HepG2 (cell line): ENCODE results near the gene SEC31B. TPM values are rescaled to one million over a fixed set of nuclear protein-coding genes. Genes with fewer than 3 reads are reported as not detected.

Experiments used
- AHR ChIP-seq: IDR thresholded peaks from 2 replicates; pipeline ENCODE4 v1.6.1; 2018; ENCODE audit warnings: missing genetic modification reagents, missing compliant biosample characterization
- CBX1 ChIP-seq: IDR thresholded peaks from one replicate; pipeline ENCODE4 v1.6.1; 2016; ENCODE audit warnings: antibody characterized with exemption, low read depth
- CCDC6 ChIP-seq: sonication (generic); formaldehyde crosslinking; IDR thresholded peaks from 2 replicates; pipeline ENCODE4 v1.8.1; 2022; ENCODE audit warnings: mild to moderate bottlenecking, missing genetic modification reagents, moderate library complexity
- EP300 ChIP-seq, 3 experiments: sonication (generic) in 1 of 3; formaldehyde crosslinking in 1 of 3; IDR thresholded peaks; 2 replicates each; pipeline versions ENCODE4 v1.5.1 to v1.6.1; 2011 to 2020; ENCODE audit warnings: low read depth in 2 of 3, low read length in 2 of 3, borderline replicate concordance in 1 of 3, improper control_type of control experiment in 1 of 3, mild to moderate bottlenecking in 1 of 3, missing genetic modification reagents in 1 of 3, moderate library complexity in 1 of 3
- GATA4 ChIP-seq: sonication (generic); IDR thresholded peaks from 2 replicates; pipeline ENCODE4 v1.6.1; 2016; ENCODE audit warnings: antibody characterized with exemption, low read depth, borderline replicate concordance
- GMEB2 ChIP-seq: IDR thresholded peaks from 2 replicates; pipeline ENCODE4 v1.6.1; 2016; ENCODE audit warnings: missing biosample characterization, missing genetic modification reagents, low read depth
- GRHL1 ChIP-seq: sonication (generic); formaldehyde crosslinking; conservative IDR thresholded peaks from 2 replicates; pipeline ENCODE4 v1.8.0; 2022; ENCODE audit warnings: missing genetic modification reagents
- KDM4B ChIP-seq: sonication (generic); formaldehyde crosslinking; IDR thresholded peaks from 2 replicates; pipeline ENCODE4 v1.4.0; 2020; ENCODE audit warnings: missing genetic modification reagents
- MXD1 ChIP-seq: sonication (generic); formaldehyde crosslinking; IDR thresholded peaks from 2 replicates; pipeline ENCODE4 v1.4.0; 2020; ENCODE audit warnings: mild to moderate bottlenecking, missing genetic modification reagents
- NFRKB ChIP-seq: fragments of 450-650 bp; IDR thresholded peaks from 2 replicates; pipeline ENCODE4 v1.6.1; 2017
- PHF5A ChIP-seq: IDR thresholded peaks from one replicate; pipeline ENCODE4 v1.6.1; 2018; ENCODE audit warnings: low read depth, missing genetic modification reagents; ENCODE audit not compliant: unreplicated experiment
- REL ChIP-seq: sonication (generic); formaldehyde crosslinking; conservative IDR thresholded peaks from 2 replicates; pipeline ENCODE4 v1.8.0; 2022; ENCODE audit warnings: mild to moderate bottlenecking, missing genetic modification reagents, moderate library complexity
- RXRB ChIP-seq: IDR thresholded peaks from 2 replicates; pipeline ENCODE4 v1.6.1; 2016; ENCODE audit warnings: borderline replicate concordance, missing genetic modification reagents, missing compliant biosample characterization
- SIN3A ChIP-seq: IDR thresholded peaks from 2 replicates; pipeline ENCODE4 v1.6.1; 2011; ENCODE audit warnings: low read depth, mild to moderate bottlenecking, control low read depth, low read length, borderline replicate concordance
- SOX5 ChIP-seq: IDR thresholded peaks from 2 replicates; pipeline ENCODE4 v1.6.1; 2016; ENCODE audit warnings: borderline replicate concordance
- SP1 ChIP-seq, 2 experiments: fragments of 450-650 bp in 1 of 2; sonication (generic) in 1 of 2; formaldehyde crosslinking in 1 of 2; IDR thresholded peaks; 2 replicates each; pipeline versions ENCODE4 v1.4.0 to v1.6.1; 2016 to 2020; ENCODE audit warnings: missing genetic modification reagents in 1 of 2
- TCF7L2 ChIP-seq: IDR thresholded peaks from 2 replicates; pipeline ENCODE4 v1.6.1; 2011; ENCODE audit warnings: mild to moderate bottlenecking, low read depth, low read length, moderate library complexity
- TOE1 ChIP-seq: sonication (generic); formaldehyde crosslinking; IDR thresholded peaks from 2 replicates; pipeline ENCODE4 v1.4.0; 2020; ENCODE audit warnings: mild to moderate bottlenecking, missing genetic modification reagents
- TOPORS ChIP-seq: sonication (generic); formaldehyde crosslinking; IDR thresholded peaks from 2 replicates; pipeline ENCODE4 v1.8.0; 2023; ENCODE audit warnings: mild to moderate bottlenecking, missing genetic modification reagents
- TRIM22 ChIP-seq: fragments of 450-650 bp; IDR thresholded peaks from 2 replicates; pipeline ENCODE4 v1.6.1; 2017
- YEATS2 ChIP-seq: sonication (generic); formaldehyde crosslinking; IDR thresholded peaks from 2 replicates; pipeline ENCODE4 v1.4.0; 2020; ENCODE audit warnings: missing genetic modification reagents, borderline replicate concordance
- ZNF34 ChIP-seq: sonication (generic); formaldehyde crosslinking; IDR thresholded peaks from 2 replicates; pipeline ENCODE4 v1.4.0; 2020; ENCODE audit warnings: mild to moderate bottlenecking, missing genetic modification reagents, borderline replicate concordance
- ZNF383 ChIP-seq: sonication (generic); formaldehyde crosslinking; IDR thresholded peaks from 2 replicates; pipeline ENCODE4 v1.4.0; 2020; ENCODE audit warnings: missing genetic modification reagents, mild to moderate bottlenecking, borderline replicate concordance
- ZNF550 ChIP-seq: sonication (generic); formaldehyde crosslinking; IDR thresholded peaks from 2 replicates; pipeline ENCODE4 v1.4.0; 2020; ENCODE audit warnings: mild to moderate bottlenecking, missing genetic modification reagents, borderline replicate concordance
- ZNF564 ChIP-seq: sonication (generic); formaldehyde crosslinking; IDR thresholded peaks from 2 replicates; pipeline ENCODE4 v1.8.1; 2023; ENCODE audit warnings: mild to moderate bottlenecking, missing genetic modification reagents
- ZNF614 ChIP-seq: IDR thresholded peaks from 2 replicates; pipeline ENCODE4 v1.6.1; 2018; ENCODE audit warnings: missing biosample characterization, missing genetic modification reagents, inconsistent platforms, borderline replicate concordance
- ZNF766 ChIP-seq: sonication (generic); formaldehyde crosslinking; IDR thresholded peaks from 2 replicates; pipeline ENCODE4 v1.5.0; 2020; ENCODE audit warnings: missing genetic modification reagents, borderline replicate concordance
- polyA plus RNA-seq, 8 experiments: library from polyadenylated mRNA; depleted of rRNA in 3 of 8; stranded (reverse) in 7 of 8; unstranded in 1 of 8; fragments of >200 nt; fragmentation: Illumina TruSeq in 4 of 8; extraction: Trizol in 4 of 8; gene quantifications; 2 replicates each; pipeline versions ENCODE4 v1.2.1 to v1.2.3, GENCODE V29; 2011 to 2016; ENCODE audit warnings: low read depth in 4 of 8, missing spikeins in 1 of 8, mixed read lengths in 1 of 8; ENCODE audit not compliant: insufficient read depth in 1 of 8
- total RNA-seq, 5 experiments: library from RNA; depleted of rRNA; stranded (reverse); fragments of >200 nt; fragmentation: Illumina TruSeq; extraction: Trizol; gene quantifications; 2 replicates each; pipeline ENCODE4 v1.2.3, GENCODE V29; 2016; ENCODE audit warnings: low read depth in 1 of 5

The SEC31B gene
- total and polyA plus RNA-seq, 2 of the 13 experiments (the other 11 are each of a cell fraction or from before 2014, with no cell fraction given) = 2.0 to 8.3 TPM

- TF ChIP-seq TOPORS (CRISPR knock-in tag) = no peak
- TF ChIP-seq TRIM22 = no peak
- no peak for TF ChIP-seq CCDC6 (CRISPR knock-in tag)
- TF ChIP-seq ZNF34 (CRISPR knock-in tag) = no peak
- no peak for TF ChIP-seq SIN3A
- no peak for TF ChIP-seq GRHL1 (CRISPR knock-in tag)
- TF ChIP-seq EP300 (IDR thresholded peaks at IDR 0.05; ENCODE audit: low read depth in 2 of 2, low read length in 2 of 2) = no peak
- no peak for TF ChIP-seq EP300 (CRISPR knock-in tag; IDR thresholded peaks at IDR 0.05; ENCODE audit: borderline replicate concordance)
- TF ChIP-seq SP1 (IDR thresholded peaks at IDR 0.05) = no peak
- TF ChIP-seq SP1 (CRISPR knock-in tag; IDR thresholded peaks at IDR 0.05) = no peak
- TF ChIP-seq TCF7L2 = no peak
- no peak for TF ChIP-seq SOX5 (CRISPR knock-in tag)
- no peak for TF ChIP-seq NFRKB
- 0 out of 2 replicates have a peak, but pooled peaks have one; percentile 45 for TF ChIP-seq ZNF614 (CRISPR knock-in tag)
- 0 out of 2 replicates have a peak, but pooled peaks have one; percentile 17 for TF ChIP-seq RXRB (CRISPR knock-in tag)
- no peak for TF ChIP-seq REL
- TF ChIP-seq TOE1 (CRISPR knock-in tag) = 0 out of 2 replicates have a peak, but pooled peaks have one; percentile 28
- no peak for TF ChIP-seq ZNF766
- no peak for TF ChIP-seq ZNF383 (CRISPR knock-in tag)
- peak; percentile 39; the same call in 1 of the 2 replicates for TF ChIP-seq MXD1 (CRISPR knock-in tag)
- no peak for TF ChIP-seq GATA4
- no peak for TF ChIP-seq GMEB2 (CRISPR knock-in tag)
- TF ChIP-seq ZNF564 = no peak
- no peak for TF ChIP-seq ZNF550 (CRISPR knock-in tag)
- no peak for TF ChIP-seq YEATS2
- no peak for TF ChIP-seq CBX1
- no peak for TF ChIP-seq AHR
- no peak for TF ChIP-seq PHF5A (CRISPR knock-in tag)
- no peak for TF ChIP-seq KDM4B
Observed at GRCh38 chr10:100482181-100482833, 37.4 kb downstream of the SEC31B start (continued).
